GM19238 (cell line): Measurements from ENCODE around the gene ECI1.

Experiments used
- DNase-seq: peaks from one replicate; pipeline ENCODE4 v3.0.0; 2011; ENCODE audit warnings: low spot score; ENCODE audit not compliant: insufficient read length

The ECI1 gene

DNA sequence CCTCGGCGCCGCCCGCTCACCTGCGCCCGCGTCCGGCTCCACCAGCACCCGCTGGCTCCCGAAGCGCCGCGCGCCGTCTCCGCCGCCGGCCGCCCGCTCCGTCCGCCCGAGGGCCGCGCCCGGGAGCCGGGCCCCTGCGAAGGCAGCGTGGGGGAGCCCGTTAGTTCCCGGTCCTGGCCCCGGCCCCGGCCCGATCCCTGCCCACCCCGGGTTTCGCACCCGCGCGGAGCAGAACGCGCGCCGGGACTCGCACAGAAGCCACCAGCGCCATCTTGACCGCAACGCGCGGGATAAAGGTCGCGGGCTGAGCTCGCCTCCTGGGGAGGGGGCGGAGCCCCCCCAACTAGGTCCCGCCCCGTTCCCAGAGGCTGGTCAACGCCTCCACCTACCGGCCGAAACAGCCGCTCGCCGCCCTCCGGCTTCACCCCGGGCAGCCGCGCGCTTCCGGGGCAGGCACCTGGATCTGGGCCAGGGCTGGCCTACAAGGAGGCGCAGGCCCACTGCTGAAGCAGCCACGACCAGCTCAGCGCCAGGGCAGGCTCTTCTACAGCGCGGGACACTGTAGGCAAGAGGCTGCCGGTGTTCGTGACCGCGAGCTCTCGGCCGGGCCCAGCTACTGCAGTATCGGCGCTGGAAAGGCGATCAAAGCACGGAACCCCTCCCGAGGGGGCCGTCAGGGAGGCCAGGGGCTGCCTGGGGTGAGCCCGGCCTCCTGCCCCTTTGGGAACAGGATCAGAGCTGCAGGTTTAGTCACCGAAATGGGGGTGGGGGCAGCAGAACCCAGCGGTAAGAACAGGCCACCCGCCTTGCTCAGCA lies at the start of gene ECI1:
TSS of gene ECI1 (minus strand) at position 292 of the 816 bp plus-strand sequence. CDS start at position 271, 21 bp downstream.
- peak; percentile 100 for DNase-seq

DNA sequence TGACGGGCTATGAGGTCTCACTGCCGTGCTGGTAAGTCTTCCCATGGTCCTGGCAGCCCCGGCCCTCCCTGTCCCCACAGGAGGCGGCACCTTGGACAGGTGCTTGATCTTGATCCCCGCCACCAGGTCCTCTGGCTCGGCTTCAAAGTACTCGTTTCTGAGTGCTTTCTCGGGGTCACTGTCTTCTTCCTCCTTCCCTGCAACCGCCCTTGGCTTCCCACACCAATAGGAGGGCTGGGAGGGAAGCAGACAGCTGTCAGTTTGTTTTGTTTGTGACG lies 48.5 kb upstream of the ECI1 start:
- DNase-seq: no peak

DNA sequence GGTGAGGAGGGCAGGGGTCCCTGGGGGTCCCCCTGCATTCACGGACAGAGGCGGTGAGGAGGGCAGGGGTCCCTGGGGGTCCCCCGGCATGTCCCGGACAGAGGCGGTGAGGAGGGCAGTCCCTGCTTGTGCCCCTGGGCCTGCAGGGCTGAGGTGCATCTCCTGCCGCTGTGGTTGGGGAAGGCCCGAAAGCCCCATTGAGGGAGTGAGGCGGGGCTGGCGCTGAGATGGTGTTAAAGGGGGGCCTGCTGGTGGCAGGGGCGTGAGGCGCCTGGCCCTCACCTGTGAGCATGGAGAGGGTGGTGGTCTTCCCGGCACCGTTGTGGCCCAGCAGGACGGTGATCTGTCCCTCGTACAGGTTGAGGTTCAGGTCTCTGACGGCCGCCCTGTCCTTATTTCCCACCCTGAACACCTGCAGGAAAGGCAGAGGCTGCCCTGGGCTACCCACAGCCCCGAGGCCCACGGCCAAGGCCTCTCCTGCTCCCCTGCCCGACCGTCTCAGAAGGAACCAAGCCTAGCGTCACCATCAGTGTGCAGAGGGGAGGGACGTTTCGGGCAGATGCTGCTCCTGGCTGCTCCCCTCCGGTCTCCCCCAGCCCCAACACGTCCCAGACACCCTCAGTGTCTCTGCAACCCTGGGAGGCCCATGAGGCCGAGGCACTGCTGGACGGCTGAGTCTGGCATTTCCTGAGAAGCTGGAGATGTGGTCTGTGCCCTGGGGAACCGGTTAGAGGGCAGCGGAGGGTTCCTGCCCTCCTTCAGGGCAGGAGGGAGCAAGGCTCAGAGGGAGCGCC lies 47.9 kb upstream of the ECI1 start:
- no peak for DNase-seq

DNA sequence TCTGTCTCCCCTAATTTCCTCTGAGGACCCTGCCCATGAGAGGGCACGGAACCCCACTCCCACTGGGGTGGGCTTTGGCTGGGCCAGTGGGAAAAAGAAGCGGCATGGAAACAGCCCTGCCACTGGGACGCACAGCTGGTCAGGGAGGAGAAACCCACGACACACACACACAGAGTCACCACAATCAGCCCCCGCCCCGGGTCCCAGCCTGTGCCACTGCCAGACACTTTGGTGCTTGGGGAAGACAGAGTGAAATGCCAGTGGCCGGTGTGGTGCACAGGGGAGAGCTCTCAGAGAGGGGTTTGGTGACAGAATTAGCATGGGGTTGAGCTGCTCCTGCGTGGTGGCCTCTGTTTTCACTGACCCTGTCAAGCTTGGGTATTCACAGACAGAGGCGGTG lies 47.2 kb upstream of the ECI1 start:
- DNase-seq: no peak

DNA sequence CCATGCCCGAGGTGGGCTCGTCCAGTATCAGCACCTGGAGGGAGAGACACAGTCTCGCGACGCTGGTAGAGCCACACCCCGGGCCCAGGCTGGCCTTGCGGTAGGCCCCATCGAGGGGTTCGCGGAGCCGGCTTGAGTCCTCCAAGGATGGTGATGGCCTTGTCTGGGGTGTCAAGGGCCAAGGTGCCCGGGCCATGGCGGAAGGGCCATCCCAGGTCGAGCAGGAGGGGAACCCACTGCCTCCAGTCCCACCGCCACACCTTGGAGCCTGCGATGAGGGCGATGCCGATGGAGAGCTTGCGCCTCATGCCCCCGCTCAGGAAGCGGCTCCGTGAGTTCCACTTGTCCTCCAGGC lies 46.1 kb upstream of the ECI1 start:
- no peak for DNase-seq

GRCh38 chr16:2296661-2297505 lies 45.5 kb upstream of the ECI1 start:
- DNase-seq: no peak

DNA sequence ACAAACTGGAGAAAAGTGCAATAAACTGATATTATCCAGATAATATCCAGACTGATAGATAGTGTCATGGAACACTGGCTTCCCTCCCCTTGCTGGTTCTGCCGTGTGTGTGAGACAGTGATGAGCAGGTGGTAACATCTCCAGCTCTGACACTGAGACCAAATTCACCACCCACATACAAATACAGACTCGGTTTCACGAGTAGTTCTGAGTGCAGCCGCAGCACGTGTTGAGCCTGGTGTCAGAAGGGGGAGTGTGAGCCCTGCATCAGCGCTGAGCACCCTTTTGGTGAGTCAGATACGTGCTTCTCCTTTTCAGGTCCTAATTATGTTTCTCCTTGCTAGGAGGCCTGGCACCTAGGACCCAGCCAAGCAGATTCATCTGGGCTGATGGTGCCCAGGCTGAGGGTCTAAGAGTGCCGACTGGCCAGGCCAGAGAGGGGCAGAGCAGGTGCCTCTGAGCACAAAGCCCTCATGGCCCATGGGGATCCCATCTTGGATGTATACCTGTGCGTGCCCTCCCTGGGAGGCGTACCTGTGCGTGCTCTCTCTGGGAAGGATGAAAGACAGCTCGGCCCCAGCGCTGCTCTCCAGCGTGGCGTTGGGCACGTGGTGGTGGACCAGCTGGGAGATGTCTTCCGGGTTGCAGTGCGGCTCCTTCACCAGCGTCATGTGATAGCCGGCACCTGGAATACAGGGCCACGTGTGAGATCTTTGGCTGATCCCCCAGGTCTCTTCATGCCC lies 43.8 kb upstream of the ECI1 start:
- DNase-seq: no peak

DNA sequence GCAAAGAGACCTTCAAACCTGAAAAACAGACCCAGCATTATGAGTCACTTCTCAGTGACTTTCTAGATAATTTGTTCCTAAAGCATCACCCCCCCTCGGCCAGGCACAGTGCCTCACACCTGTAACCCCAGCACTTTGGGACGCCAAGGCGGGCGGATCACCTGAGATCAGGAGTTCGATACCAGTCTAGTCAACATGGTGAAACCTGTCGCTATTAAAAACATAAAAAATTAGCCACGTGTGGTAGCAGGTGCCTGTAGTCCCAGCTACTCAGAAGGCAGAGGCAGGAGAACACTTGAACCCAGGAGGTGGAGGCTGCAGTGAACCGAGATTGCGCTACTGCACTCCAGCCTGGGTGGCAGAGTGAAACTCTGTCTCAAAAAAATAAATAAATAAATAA lies 40.8 kb upstream of the ECI1 start:
- DNase-seq: no peak

DNA sequence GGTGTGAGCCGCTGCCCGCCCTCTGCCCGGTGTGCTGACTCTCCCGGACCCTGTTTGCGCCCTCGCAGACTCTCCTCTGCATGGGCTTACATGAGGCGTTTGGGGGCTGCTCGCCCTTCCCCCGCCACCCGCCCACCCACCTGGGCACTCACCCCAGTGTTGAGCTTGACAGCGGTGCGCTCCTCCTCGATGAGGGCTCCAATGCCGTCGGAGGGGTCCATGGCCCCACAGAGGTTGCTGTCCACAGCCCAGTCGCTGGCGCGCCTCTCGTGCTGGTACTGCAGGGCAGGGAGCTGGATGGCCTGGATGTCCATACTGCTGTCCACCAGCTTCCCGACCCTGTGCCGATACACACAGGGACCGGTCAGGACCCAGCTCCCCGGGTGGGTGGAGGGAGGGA lies 37.9 kb upstream of the ECI1 start:
- no peak for DNase-seq

- no peak for DNase-seq
Measured at GRCh38 chr16:2288726-2289125, 37.3 kb upstream of the ECI1 start.

- DNase-seq: no peak
Measured at GRCh38 chr16:2287916-2288547, 36.6 kb upstream of the ECI1 start.

- no peak for DNase-seq
Measured at GRCh38 chr16:2286550-2286949, 35.2 kb upstream of the ECI1 start.

DNA sequence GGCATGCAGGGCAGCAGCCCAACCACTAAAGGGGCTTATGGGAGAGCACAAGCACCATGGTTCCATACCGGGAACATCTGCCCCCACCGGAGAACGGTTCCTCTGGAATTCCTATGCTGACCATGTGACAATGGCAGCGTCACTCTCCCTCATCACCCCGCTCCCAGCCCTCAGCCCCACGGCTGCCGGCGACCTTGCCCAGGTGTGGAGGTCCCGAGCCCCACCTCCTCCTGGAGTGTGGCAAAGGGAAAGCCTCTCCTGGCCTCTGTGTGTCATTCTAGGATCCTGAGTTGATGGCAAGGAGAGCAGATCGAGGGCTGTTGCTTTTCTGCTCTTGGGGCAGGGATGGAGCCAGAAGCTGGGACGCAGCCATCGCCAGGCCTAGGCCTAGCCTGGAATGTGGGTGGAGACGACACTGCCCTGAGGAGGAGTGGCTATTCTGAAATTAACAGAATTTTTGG lies 34.4 kb upstream of the ECI1 start:
- no peak for DNase-seq

GRCh38 chr16:2284797-2285576 lies 33.6 kb upstream of the ECI1 start:
- no peak for DNase-seq

DNA sequence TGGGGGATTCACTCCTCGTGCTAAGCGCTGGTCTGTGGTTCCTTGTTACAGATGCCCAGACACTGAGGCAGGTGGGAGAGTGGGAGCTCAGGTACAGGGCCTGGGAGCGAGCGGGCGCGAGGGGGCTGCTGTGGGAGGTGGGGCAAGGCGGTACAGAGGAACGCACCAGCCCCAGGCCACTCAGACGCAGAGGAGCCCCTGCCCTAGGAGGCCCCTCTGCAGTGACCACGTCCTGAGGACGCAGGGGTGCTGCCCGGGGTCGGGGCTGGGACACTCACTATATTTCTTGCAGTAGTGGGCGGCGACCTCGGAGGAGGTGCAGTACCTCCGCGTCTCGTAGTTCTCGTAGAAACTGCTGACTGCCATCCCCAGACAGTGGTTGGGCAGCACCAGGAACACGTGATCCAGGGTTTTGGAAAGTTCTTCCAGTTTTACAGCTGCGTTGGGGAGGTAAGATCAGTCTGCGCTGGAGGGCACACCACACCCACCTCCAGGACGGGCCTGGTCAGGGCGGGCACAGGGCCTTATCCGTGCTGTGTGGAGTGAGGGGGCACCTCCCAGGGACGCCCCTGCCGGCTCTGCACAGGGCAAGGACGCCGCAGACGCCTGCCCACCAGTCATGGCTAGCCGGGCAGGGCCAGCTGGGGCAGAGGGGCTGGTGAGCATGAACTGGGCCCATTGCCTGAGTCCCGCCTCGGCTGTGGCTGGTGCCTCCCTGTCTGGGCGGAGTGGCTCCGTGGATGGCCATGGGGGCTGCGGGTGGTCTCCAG lies 32.8 kb upstream of the ECI1 start:
- no peak for DNase-seq

DNA sequence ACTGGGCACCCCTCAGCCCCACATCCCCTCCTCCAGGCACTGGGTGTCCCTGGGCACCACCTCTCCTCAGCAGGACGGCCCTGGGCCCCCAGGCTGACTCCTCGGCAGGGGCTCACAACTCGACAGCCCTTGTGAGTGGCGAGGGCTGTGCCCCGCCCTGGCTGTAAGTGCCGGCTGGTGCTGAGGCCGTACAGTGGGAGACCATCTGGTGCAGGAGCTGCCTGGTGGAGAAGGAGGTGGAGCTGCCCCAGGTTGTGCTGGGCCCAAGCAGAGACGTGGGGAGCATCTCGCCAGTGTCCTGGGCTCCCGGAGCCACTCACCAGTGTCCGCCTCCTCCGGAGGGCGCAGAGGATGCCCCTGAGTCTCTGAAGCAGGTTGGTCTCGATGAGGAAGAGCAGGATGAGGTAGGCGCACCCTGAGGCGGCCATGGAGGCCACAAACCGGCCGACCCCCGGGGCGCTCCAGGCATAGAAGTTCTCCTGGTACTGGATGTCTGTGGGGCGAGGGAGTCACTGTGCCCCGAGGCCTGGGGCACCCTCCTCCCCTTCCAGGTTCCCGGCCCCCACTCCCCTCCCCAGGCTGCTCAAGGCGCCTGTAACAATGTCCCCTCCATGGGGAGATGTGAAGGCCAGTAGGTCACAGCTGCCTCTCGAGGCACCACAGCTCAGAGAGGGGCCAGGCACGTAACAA lies 31.6 kb upstream of the ECI1 start:
- DNase-seq: no peak

- DNase-seq: no peak
Measured at GRCh38 chr16:2282262-2282661, 30.9 kb upstream of the ECI1 start.

DNA sequence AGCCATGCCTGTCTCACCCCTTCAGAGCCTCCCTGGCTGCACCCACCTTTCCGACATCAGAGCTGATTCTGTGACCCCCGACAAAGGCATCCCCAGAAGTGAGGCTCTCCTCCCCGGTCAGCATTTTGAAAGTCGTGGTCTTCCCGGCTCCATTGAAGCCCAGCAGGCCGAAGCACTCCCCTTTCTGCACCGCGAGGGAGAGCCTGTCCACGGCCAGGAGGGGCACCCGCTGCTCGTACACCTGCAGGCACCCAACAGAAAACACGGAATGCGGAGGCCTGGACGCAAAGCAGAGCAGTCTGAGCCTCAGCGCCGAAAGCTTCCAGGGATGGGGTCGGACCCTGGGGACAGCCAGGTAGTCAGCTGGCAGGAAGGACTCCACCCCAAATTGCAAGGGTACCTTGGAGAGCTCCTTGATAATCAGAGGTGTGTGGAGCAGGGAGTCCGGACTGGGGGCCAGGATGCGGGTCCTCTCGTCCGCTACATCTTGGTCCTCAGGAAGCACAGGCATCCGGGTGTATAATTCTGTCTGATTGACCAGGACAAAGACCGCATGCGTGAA lies 29.7 kb upstream of the ECI1 start:
- DNase-seq: no peak
